DOHH2 (cell line): ENCODE measurements around the gene FAM241B.

Experiments used
- H3F3A ChIP-seq: fragments of 200-600 bp; sonication (generic), shearing (Covaris generic); 2 replicates; pipeline ENCODE4 v1.6.0; 2016; ENCODE audit warnings: antibody characterized with exemption, mild to moderate bottlenecking; ENCODE audit not compliant: control insufficient read depth, insufficient read depth
- H3K27ac ChIP-seq: fragments of 200-600 bp; sonication (generic); 2 replicates; pipeline ENCODE4 v1.5.1; 2014; ENCODE audit warnings: low read depth, mild to moderate bottlenecking, low read length, moderate library complexity
- H3K27me3 ChIP-seq: fragments of 200-600 bp; sonication (generic); 2 replicates; pipeline ENCODE4 v1.6.1; 2014; ENCODE audit warnings: mild to moderate bottlenecking, low read length, mixed read lengths; ENCODE audit not compliant: control insufficient read depth
- H3K36me3 ChIP-seq: fragments of 200-600 bp; sonication (generic); 2 replicates; pipeline ENCODE4 v1.6.1; 2014; ENCODE audit warnings: mild to moderate bottlenecking, low read length, moderate library complexity, mixed read lengths; ENCODE audit not compliant: control insufficient read depth
- H3K4me1 ChIP-seq: fragments of 200-600 bp; sonication (generic); 2 replicates; pipeline ENCODE4 v1.6.1; 2014; ENCODE audit warnings: mild to moderate bottlenecking, low read length, mixed read lengths; ENCODE audit not compliant: control insufficient read depth
- H3K4me2 ChIP-seq: fragments of 200-600 bp; sonication (generic); 2 replicates; pipeline ENCODE4 v1.6.0; 2014; ENCODE audit warnings: mild to moderate bottlenecking, low read length, moderate library complexity
- H3K4me3 ChIP-seq: fragments of 200-600 bp; sonication (generic); 2 replicates; pipeline ENCODE4 v1.5.1; 2014; ENCODE audit warnings: mild to moderate bottlenecking, low read length, mixed read lengths
- H3K79me2 ChIP-seq: fragments of 200-600 bp; sonication (generic); 2 replicates; pipeline ENCODE4 v1.6.1; 2014; ENCODE audit warnings: mild to moderate bottlenecking, low read length, mixed read lengths; ENCODE audit not compliant: control insufficient read depth
- H3K9me2 ChIP-seq: fragments of 200-600 bp; sonication (generic); replicated peaks from 2 replicates; pipeline ENCODE4 v1.6.1; 2014; ENCODE audit warnings: mild to moderate bottlenecking, low read length, mixed read lengths; ENCODE audit not compliant: control insufficient read depth
- H3K9me3 ChIP-seq: fragments of 200-600 bp; sonication (generic); 2 replicates; pipeline ENCODE4 v1.6.1; 2014; ENCODE audit warnings: antibody characterized with exemption, low read length, mixed read lengths; ENCODE audit not compliant: control insufficient read depth, insufficient read depth
- H4K20me1 ChIP-seq: fragments of 200-600 bp; sonication (generic); 2 replicates; pipeline ENCODE4 v1.6.0; 2014; ENCODE audit warnings: low read depth, mild to moderate bottlenecking, antibody characterized with exemption, low read length, moderate library complexity; ENCODE audit not compliant: control insufficient read depth, insufficient read depth
- EZH2phosphoT487 ChIP-seq: fragments of 200-600 bp; sonication (generic); IDR thresholded peaks from 2 replicates; pipeline ENCODE4 v1.6.1; 2017; ENCODE audit warnings: borderline replicate concordance, mild to moderate bottlenecking, antibody characterized with exemption, low read length, moderate library complexity, mixed read lengths
- TF ChIP-seq, protein P1 (sequence below): fragments of 200-600 bp; sonication (generic); IDR thresholded peaks from one replicate; pipeline ENCODE4 v1.5.1; 2014; ENCODE audit warnings: antibody characterized with exemption, mild to moderate bottlenecking, low read depth, low read length; ENCODE audit not compliant: poor library complexity, severe bottlenecking

Gene FAM241B

DNA sequence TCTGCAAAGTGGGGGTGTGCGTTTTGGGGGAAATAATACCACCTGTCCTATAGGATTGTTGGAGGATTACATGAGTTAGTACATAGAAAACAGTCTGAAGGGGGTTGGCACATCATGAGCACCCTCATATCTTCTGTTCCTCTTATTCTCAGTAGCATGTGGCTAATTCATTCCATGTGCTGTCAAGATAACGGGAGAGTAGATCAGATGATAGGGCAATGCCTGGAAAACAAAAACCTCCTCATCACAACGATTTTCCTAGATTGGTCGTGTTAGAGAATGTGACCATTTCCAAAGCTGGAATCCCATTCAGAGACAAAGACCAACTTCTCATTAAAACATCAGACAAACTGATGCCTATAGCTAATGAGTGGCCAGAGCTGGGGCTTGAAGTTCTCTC is 50.6 kb downstream of the FAM241B start:
- H3K9me3 ChIP-seq = no peaks in the 10 kb centered on the region
- no peaks in the 10 kb centered on the region for H4K20me1 ChIP-seq
- H3K79me2 ChIP-seq = no peaks in the 10 kb centered on the region
- H3K4me3 ChIP-seq = no peak overlapping the region
- H3K4me1 ChIP-seq = no peaks in the 10 kb centered on the region
- H3K27ac ChIP-seq = no peak overlapping the region
- no peaks in the 10 kb centered on the region for H3K36me3 ChIP-seq
- H3K27me3 ChIP-seq = peaks cover 4% of the 10 kb centered on the region; the same call in 1 of the 2 replicates
- H3K4me2 ChIP-seq = no peak overlapping the region
- H3F3A ChIP-seq = no peaks in the 10 kb centered on the region
- no peaks in the 10 kb centered on the region for H3K9me2 ChIP-seq
- TF ChIP-seq EZH2phosphoT487 = no peak
- TF ChIP-seq, protein P1, sequence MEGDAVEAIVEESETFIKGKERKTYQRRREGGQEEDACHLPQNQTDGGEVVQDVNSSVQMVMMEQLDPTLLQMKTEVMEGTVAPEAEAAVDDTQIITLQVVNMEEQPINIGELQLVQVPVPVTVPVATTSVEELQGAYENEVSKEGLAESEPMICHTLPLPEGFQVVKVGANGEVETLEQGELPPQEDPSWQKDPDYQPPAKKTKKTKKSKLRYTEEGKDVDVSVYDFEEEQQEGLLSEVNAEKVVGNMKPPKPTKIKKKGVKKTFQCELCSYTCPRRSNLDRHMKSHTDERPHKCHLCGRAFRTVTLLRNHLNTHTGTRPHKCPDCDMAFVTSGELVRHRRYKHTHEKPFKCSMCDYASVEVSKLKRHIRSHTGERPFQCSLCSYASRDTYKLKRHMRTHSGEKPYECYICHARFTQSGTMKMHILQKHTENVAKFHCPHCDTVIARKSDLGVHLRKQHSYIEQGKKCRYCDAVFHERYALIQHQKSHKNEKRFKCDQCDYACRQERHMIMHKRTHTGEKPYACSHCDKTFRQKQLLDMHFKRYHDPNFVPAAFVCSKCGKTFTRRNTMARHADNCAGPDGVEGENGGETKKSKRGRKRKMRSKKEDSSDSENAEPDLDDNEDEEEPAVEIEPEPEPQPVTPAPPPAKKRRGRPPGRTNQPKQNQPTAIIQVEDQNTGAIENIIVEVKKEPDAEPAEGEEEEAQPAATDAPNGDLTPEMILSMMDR = no peak

DNA sequence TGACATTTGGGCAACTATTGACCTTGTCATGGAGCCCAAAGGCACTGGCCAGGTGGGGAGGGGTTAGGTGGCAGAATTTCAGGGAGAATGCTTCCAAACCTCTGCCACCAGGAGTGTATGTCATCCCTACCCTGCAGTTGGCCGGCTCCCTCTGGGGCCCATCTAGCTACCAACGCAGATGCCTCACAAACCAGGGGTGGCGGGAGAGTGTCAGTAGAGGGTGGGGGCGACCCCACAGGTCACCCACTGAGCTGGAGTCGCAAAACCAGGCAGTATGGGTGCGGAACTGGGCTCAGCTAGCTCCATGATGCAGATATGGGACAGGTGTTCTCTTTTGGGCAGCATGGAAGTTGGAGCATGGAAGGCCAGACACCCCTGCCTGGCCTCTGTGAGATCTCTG is 51.4 kb downstream of the FAM241B start:
- Histone ChIP-seq H4K20me1 (no peaks in the 10 kb centered on the region), H3K9me3 (no peaks in the 10 kb centered on the region), H3K36me3 (no peaks in the 10 kb centered on the region), H3K4me3 (no peak overlapping the region), H3K27ac (no peak overlapping the region), H3K27me3 (peaks cover 2% of the 10 kb centered on the region; the same call in 1 of the 2 replicates), H3K79me2 (no peaks in the 10 kb centered on the region), H3K4me2 (no peak overlapping the region), H3F3A (no peaks in the 10 kb centered on the region), H3K4me1 (no peaks in the 10 kb centered on the region), H3K9me2 (no peaks in the 10 kb centered on the region)
- TF ChIP-seq, protein P1 = no peak
- TF ChIP-seq EZH2phosphoT487 = no peak

DNA sequence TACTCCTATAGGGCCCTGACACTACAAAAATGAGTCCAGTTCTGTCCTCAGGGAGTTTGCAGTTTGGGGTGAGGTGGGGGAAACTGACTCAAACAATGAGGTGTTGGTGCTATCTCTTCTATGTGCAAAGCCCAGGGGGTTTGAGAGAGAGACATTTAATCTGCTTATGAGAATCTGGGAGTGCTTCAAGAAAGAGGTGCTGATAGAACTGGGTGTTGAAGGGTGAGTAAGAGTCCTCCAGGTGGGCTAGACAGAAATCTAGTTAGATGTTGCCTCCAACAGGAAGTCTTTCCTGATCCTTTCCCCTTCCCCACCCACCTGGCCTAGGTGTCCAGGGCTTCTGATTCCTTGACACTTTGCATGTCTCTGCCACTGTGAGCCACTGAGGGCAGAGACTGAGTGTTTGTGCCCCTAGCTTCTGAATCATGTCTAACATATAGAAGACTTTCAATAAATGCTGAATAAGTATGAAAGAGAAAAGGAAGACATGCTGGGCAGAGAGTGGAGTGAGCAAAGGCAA is 53.0 kb downstream of the FAM241B start:
- Histone ChIP-seq H3F3A (no peaks in the 10 kb centered on the region), H3K27me3 (peaks cover 2% of the 10 kb centered on the region; the same call in 1 of the 2 replicates), H3K36me3 (no peaks in the 10 kb centered on the region), H3K27ac (no peak overlapping the region), H3K4me1 (no peaks in the 10 kb centered on the region), H3K4me2 (no peak overlapping the region), H4K20me1 (no peaks in the 10 kb centered on the region), H3K4me3 (no peak overlapping the region), H3K9me2 (no peaks in the 10 kb centered on the region), H3K79me2 (no peaks in the 10 kb centered on the region), H3K9me3 (no peaks in the 10 kb centered on the region)
- TF ChIP-seq, protein P1 = no peak
- no peak for TF ChIP-seq EZH2phosphoT487
